IMR-90 (cell line): Measurements from ENCODE around the gene PATJ. TPM values are rescaled to one million over a fixed set of nuclear protein-coding genes. Genes with fewer than 3 reads are reported as not detected.

Experiments
- ATAC-seq: fragments of 200-7000 bp; cut with Tn5 transposase; 2 replicates; pipeline ENCODE4 v1.9.1; 2020; ENCODE audit warnings: low read depth, mild to moderate bottlenecking, moderate library complexity
- BruUV-seq: library from RNA; stranded (reverse); fragments of 400-500 nt; replicated peaks from 2 replicates; lab custom pipeline; 2021; lab: Mats Ljungman, UMichigan
- CTCF ChIA-PET: fragments of 300-600 bp; formaldehyde crosslinking; extraction: SDS; loops from one replicate; lab custom pipeline; 2021; ENCODE audit warnings: antibody characterized with exemption; lab: Yijun Ruan, JAX
- POLR2A ChIA-PET: fragments of 300-600 bp; sonication (Branson Sonifier 250); formaldehyde crosslinking; loops from one replicate; lab custom pipeline; 2022; ENCODE audit warnings: antibody characterized with exemption; ENCODE audit not compliant: unreplicated experiment; lab: Charles Lee
- DNase-seq: peaks from one replicate; pipeline ENCODE4 v3.0.0; 2013
- H2AFZ ChIP-seq: replicated peaks from 2 replicates; pipeline ENCODE3; 2013; ENCODE audit warnings: low read length, mild to moderate bottlenecking; ENCODE audit not compliant: poor library complexity
- H2AK5ac ChIP-seq: 2 replicates; pipeline ENCODE4 v1.6.1; 2013; ENCODE audit warnings: low read depth, low read length, inconsistent platforms
- H2AK9ac ChIP-seq: replicated peaks from 2 replicates; pipeline ENCODE3; 2013; ENCODE audit warnings: mild to moderate bottlenecking, low read depth, low read length, moderate library complexity; ENCODE audit not compliant: poor library complexity
- H2BK120ac ChIP-seq: 2 replicates; pipeline ENCODE4 v1.6.1; 2013; ENCODE audit warnings: low read depth, low read length, inconsistent platforms
- H2BK15ac ChIP-seq: 3 replicates; pipeline ENCODE4 v1.6.1; 2013; ENCODE audit warnings: low read depth, low read length, inconsistent platforms
- H2BK20ac ChIP-seq: 2 replicates; pipeline ENCODE4 v1.6.1; 2013; ENCODE audit warnings: low read depth, mild to moderate bottlenecking, inconsistent platforms, low read length, moderate library complexity
- H2BK5ac ChIP-seq: 2 replicates; pipeline ENCODE4 v1.6.1; 2013; ENCODE audit warnings: mild to moderate bottlenecking, low read depth, low read length, inconsistent platforms; ENCODE audit not compliant: poor library complexity, severe bottlenecking
- H3K14ac ChIP-seq: replicated peaks from 2 replicates; pipeline ENCODE4 v1.6.1; 2013; ENCODE audit warnings: low read depth, low read length, inconsistent platforms
- H3K18ac ChIP-seq: 2 replicates; pipeline ENCODE4 v1.6.1; 2013; ENCODE audit warnings: low read depth, low read length, control low read depth
- H3K23ac ChIP-seq: 2 replicates; pipeline ENCODE4 v1.6.1; 2013; ENCODE audit warnings: low read depth, low read length, inconsistent platforms
- H3K27ac ChIP-seq: 2 replicates; pipeline ENCODE4 v1.5.1; 2013; ENCODE audit warnings: mild to moderate bottlenecking, control low read depth, low read length; ENCODE audit not compliant: insufficient read depth
- H3K27me3 ChIP-seq: 2 replicates; pipeline ENCODE4 v1.6.1; 2013; ENCODE audit warnings: low read length; ENCODE audit not compliant: control insufficient read depth, insufficient read depth
- H3K36me3 ChIP-seq: 2 replicates; pipeline ENCODE4 v1.6.1; 2013; ENCODE audit warnings: low read length, mixed read lengths; ENCODE audit not compliant: control insufficient read depth, insufficient read depth
- H3K4ac ChIP-seq: 2 replicates; pipeline ENCODE4 v1.6.1; 2013; ENCODE audit warnings: low read depth, low read length, inconsistent platforms
- H3K4me1 ChIP-seq: 2 replicates; pipeline ENCODE4 v1.6.1; 2013; ENCODE audit warnings: low read length, mixed read lengths; ENCODE audit not compliant: control insufficient read depth, insufficient read depth
- H3K4me2 ChIP-seq: 2 replicates; pipeline ENCODE4 v1.6.1; 2013; ENCODE audit warnings: low read depth, mild to moderate bottlenecking, control low read depth, low read length, moderate library complexity
- H3K4me3 ChIP-seq: 2 replicates; pipeline ENCODE4 v1.5.1; 2013; ENCODE audit warnings: low read depth, mild to moderate bottlenecking, control low read depth, low read length, moderate library complexity; ENCODE audit not compliant: insufficient read depth
- H3K56ac ChIP-seq: 2 replicates; pipeline ENCODE4 v1.6.1; 2013; ENCODE audit warnings: low read length, inconsistent platforms; ENCODE audit not compliant: insufficient read depth; ENCODE audit errors: extremely low read depth
- H3K79me1 ChIP-seq, 2 experiments: 2 replicates each; pipeline ENCODE4 v1.6.1; 2013; ENCODE audit warnings: low read length in 2 of 2, inconsistent platforms in 1 of 2, low read depth in 1 of 2
- H3K9ac ChIP-seq: 2 replicates; pipeline ENCODE4 v1.6.1; 2013; ENCODE audit warnings: low read depth, low read length, control low read depth
- H3K9me1 ChIP-seq: 2 replicates; pipeline ENCODE4 v1.6.1; 2013; ENCODE audit warnings: low read length, inconsistent platforms; ENCODE audit not compliant: insufficient read depth
- H3K9me3 ChIP-seq: 2 replicates; pipeline ENCODE4 v1.6.1; 2013; ENCODE audit warnings: low read length; ENCODE audit not compliant: control insufficient read depth, insufficient read depth
- H4K20me1 ChIP-seq: 2 replicates; pipeline ENCODE4 v1.6.1; 2013; ENCODE audit warnings: low read length, inconsistent platforms; ENCODE audit not compliant: insufficient read depth
- H4K5ac ChIP-seq: 2 replicates; pipeline ENCODE4 v1.6.1; 2013; ENCODE audit warnings: mild to moderate bottlenecking, low read depth, low read length, control low read depth
- H4K8ac ChIP-seq, 2 experiments: 2 replicates each; pipeline ENCODE4 v1.6.1; 2013; ENCODE audit warnings: low read depth in 2 of 2, low read length in 2 of 2, control low read depth in 1 of 2, inconsistent platforms in 1 of 2
- H4K91ac ChIP-seq: 2 replicates; pipeline ENCODE4 v1.6.1; 2013; ENCODE audit warnings: low read depth, low read length, inconsistent platforms; ENCODE audit not compliant: insufficient read depth
- CTCF ChIP-seq: conservative IDR thresholded peaks from 2 replicates; pipeline ENCODE4 v1.5.1; 2012; ENCODE audit warnings: mild to moderate bottlenecking, low read depth, low read length, improper control_type of control experiment
- MAZ ChIP-seq: IDR thresholded peaks from 2 replicates; pipeline ENCODE4 v1.6.1; 2012; ENCODE audit warnings: low read depth, mild to moderate bottlenecking, low read length, improper control_type of control experiment, moderate library complexity, borderline replicate concordance
- WGBS, 2 experiments: methylation state at CpG; one replicate each; pipeline versions ENCODE4 v1.1.5 to v1.1.7; 2013; ENCODE audit warnings: missing lambda C conversion rate in 2 of 2; ENCODE audit not compliant: insufficient read length in 1 of 2; ENCODE audit errors: extremely low coverage in 2 of 2; 5-methylcytosine and 5-hydroxymethylcytosine counted together
- dilution Hi-C: fragments of 300-500 bp; cut with HindIII; formaldehyde crosslinking; loops from one replicate; pipeline ENCODE4 v1.14.3; 2018; ENCODE audit warnings: low sequenced_read_pairs; ENCODE audit not compliant: unreplicated experiment
- in situ Hi-C: fragments of 300-500 bp; cut with MboI; formaldehyde crosslinking; loops from 3 replicates; pipeline ENCODE4 v1.14.3; 2019; ENCODE audit warnings: low sequenced_read_pairs, inconsistent platforms, mixed read lengths
- intact Hi-C: fragments of 100-400 bp; cut with micrococcal nuclease; formaldehyde crosslinking; loops from 2 replicates; pipeline ENCODE4 v1.10.0; 2022
- polyA plus RNA-seq, 3 experiments: library from polyadenylated mRNA; depleted of rRNA; stranded (reverse); fragments of >200 nt; gene quantifications; 2 replicates each; pipeline ENCODE4 v1.2.3, GENCODE V29; 2012; ENCODE audit warnings: low replicate concordance in 1 of 3
- total RNA-seq: library from RNA; depleted of rRNA; stranded (reverse); fragments of >200 nt; gene quantifications from 2 replicates; pipeline ENCODE4 v1.2.3, GENCODE V29; 2012

Gene PATJ
- total and polyA plus RNA-seq, 2 of the 4 experiments (the other 2 are of a cell fraction), result 2.0 to 3.4 TPM

GRCh38 chr1:62077821-62078220 is 335.5 kb downstream of the PATJ start:
- H3K79me1 ChIP-seq, result no peaks in the 10 kb centered on the region
- no peaks in the 10 kb centered on the region for H4K20me1 ChIP-seq
- H4K5ac ChIP-seq, result no peak overlapping the region
- H3K14ac ChIP-seq, result no peak overlapping the region
- H3K4me1 ChIP-seq, result no peaks in the 10 kb centered on the region
- WGBS, 2 experiments, result 60% methylated on average over 1 of the region's 1 CpG; no CpG with 5 or more reads in 1 of the 2 experiments
- CTCF ChIA-PET, result interaction anchor here (0.6 kb wide), 1 partner anchor 1919 kb away, joined by 4 read pairs; no protein-coding TSS in a partner anchor
- H2AFZ ChIP-seq, result no peak overlapping the region
- no peak overlapping the region for H3K56ac ChIP-seq
- POLR2A ChIA-PET, result no interaction called here
- no peak for TF ChIP-seq MAZ
- no peak for TF ChIP-seq CTCF
- dilution Hi-C loops, result no loop called here
- no peak overlapping the region for H3K9ac ChIP-seq
- no peak overlapping the region for H3K4me3 ChIP-seq
- no peak for DNase-seq
- H3K27me3 ChIP-seq, result peaks cover 2% of the 10 kb centered on the region; the same call in 1 of the 2 replicates
- H2AK9ac ChIP-seq, result no peak overlapping the region
- in situ Hi-C loops, result no loop called here
- H3K18ac ChIP-seq, result no peak overlapping the region
- H3K36me3 ChIP-seq, result no peaks in the 10 kb centered on the region
- no peak overlapping the region for H3K4ac ChIP-seq
- H2BK120ac ChIP-seq, result no peak overlapping the region
- no TSS peak for BruUV-seq
- H2BK15ac ChIP-seq, result no peak overlapping the region
- no peak overlapping the region for H3K27ac ChIP-seq
- intact Hi-C loops, result no loop called here
- no peak for ATAC-seq
- H2BK5ac ChIP-seq, result no peak overlapping the region
- no peak overlapping the region for H2BK20ac ChIP-seq
- H3K4me2 ChIP-seq, result no peak overlapping the region
- H3K9me1 ChIP-seq, result no peaks in the 10 kb centered on the region
- no peak overlapping the region for H4K8ac ChIP-seq
- H4K91ac ChIP-seq, result no peak overlapping the region
- no peak overlapping the region for H2AK5ac ChIP-seq
- H3K23ac ChIP-seq, result no peak overlapping the region
- H3K9me3 ChIP-seq, result no peaks in the 10 kb centered on the region
